Measurements from ENCODE around the gene SCP2.
"Not testable (repeated sequence)": the region's sequence is repeated elsewhere in the genome, so short reads cannot be mapped to it uniquely, and the experiment has no call there.

The SCP2 gene

GRCh38 chr1:52916241-52916975 lies 10.7 kb upstream of the SCP2 start:
- no peak for DNase-seq (ENCODE audit: low spot score)

DNA sequence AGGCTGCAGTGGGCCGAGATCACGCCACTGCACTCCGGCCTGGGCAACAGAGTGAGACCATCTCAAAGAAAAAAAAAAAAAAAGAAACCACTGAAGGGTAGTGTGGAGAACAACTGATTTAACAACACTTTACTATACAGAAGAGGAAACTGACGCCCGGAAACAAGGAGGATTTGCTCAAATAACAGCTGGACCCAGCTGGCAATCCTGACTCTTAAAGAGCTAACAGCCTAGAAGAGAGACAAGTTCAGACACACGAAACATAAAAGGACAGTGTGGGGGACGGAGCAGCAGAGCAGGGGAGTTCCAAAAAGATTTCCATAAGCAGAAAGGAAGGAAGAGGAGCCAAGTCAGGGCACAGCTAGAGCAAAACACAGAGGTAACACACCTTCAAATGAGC lies 9.9 kb upstream of the SCP2 start:
- DNase-seq (ENCODE audit: low spot score) = no peak

DNA sequence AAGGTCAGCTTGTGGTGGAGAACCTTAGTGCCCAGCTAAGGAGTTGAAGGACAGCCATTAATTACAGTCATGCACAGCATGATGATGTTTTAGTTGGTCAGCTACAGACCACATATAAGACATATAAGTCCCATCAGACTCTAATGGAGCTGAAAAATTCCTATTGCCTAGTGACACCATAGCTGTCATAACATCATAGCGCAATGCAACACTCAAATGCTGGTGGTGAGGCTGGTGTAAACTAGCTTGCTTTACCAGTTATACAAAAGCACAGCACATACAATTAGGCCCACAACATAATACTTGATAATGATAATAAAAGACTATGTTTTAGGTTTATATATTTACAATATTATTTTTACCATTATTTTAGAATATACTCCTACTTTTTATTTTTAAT lies 9.5 kb upstream of the SCP2 start:
- no peak for DNase-seq (ENCODE audit: low spot score)

- DNase-seq (ENCODE audit: low spot score) = no peak
Measured at GRCh38 chr1:52918201-52918600, 8.9 kb upstream of the SCP2 start.

DNA sequence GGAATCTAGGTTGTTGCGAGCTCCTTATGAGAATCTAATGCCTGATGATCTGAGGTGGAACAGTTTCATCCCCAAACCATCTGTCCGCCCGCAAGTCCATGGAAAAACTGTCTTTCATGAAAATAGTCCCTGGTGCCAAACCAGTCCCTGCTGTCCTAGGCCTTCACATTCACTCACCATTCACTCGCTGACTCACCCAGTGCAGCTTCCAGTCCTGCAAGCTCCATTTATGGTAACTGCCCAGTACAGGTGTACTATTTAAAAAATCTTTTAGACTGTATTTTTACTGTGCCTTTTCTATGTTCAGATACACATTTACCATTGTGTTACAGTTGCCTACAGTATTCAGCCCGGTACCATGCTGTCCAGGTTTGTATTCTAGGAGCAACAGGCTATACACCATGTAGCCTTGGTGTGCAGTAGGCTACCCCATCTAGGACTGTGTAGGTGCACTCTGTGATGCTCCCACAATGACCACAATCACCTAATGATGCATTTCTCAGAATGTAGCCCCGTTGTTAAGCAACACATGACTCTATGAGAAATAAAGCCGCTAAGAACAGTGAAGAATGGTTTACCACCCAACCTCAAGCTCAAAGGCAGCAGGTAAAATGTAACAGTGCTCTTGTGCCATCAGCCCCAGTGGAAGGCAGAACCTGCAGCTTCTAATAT lies 7.9 kb upstream of the SCP2 start:
- DNase-seq (ENCODE audit: low spot score) = no peak

DNA sequence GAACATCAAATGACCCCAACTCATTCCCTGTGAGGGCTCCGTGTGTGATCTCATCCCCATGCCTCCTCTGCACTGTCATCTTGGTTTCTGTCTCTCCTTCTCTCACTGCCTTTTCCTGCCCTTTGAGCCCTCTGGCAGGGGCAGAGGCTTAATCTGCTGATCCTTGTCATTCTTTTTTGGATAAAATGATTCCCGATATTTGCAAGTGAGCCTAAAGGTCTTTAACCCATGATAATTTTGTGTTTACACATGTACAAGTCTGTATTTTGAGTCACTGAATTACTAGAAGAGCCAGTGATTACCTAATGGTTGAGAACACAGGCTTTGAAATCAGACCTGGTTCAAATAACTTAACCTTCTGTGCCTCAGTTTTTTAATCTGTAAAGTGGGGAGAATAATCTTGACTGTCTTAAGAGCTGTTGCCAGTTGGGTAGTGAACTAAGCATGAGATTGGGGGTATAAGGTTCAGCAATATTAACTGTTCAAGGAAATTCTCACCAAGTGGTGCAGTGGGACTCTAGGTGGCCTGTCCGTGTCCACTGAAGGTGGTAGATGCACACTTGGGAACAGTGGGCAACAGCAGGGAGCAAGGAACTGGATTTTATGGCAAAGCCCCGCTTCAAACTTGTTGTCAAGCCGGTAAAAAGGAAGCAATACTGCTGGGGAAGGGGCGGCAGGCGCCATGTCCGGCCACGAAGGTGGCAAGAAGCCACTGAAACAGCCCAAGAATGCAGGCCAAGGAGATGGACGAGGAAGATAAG lies 7.2 kb upstream of the SCP2 start:
- no peak for DNase-seq (ENCODE audit: low spot score)

GRCh38 chr1:52920791-52921291 lies 6.2 kb upstream of the SCP2 start:
- no peak for DNase-seq (ENCODE audit: low spot score)

DNA sequence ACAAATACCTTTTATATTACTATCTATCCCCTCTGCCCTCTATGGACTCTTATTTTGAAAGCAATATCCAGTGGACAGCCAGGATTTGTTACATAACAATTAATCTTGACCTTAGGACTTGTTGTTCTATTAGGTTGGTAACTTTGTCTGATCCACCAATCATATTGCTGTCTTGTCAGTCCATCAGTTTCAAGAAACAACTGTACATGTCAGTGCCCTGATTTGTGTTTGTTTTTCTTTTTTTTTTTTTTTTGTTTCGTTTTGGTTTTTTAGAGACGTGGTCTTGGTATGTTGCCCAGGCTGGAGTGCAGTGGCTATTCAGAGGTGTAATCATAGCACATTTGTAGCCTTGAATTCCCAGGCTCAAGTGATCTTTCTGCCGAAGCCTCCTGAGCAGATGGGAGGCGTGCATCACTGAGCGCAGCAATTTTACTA lies 1.5 kb upstream of the SCP2 start:
- DNase-seq (ENCODE audit: low spot score) = no peak

GRCh38 chr1:52926864-52927211 lies 238 bp upstream of the SCP2 start:
- no peak for DNase-seq (ENCODE audit: low spot score)

GRCh38 chr1:52928015-52928404 lies 934 bp downstream of the SCP2 start:
- DNase-seq (ENCODE audit: low spot score) = no peak

DNA sequence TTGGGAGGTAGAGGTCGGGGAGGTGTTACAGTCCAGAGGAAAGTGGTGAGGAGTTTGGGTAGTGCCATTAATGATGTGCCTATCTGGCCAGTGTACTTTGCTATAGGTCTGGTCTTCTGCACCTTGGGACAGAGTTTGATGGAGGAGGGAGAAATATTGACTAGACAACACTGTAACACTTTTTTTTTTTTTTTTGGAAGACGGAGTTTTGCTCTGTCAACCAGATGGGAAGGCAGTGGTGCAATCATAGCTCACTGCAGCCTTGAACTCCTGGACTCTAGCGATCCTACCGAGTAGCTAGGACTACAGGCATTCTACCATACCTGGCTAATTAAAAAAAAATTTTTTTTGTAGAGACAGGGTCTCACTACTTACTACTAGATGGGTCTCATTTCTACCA lies 1.9 kb downstream of the SCP2 start:
- DNase-seq (ENCODE audit: low spot score) = no peak

- DNase-seq (ENCODE audit: low spot score) = no peak
Measured at GRCh38 chr1:52937433-52938182, 10.5 kb downstream of the SCP2 start.

GRCh38 chr1:52938183-52938451 lies 11.0 kb downstream of the SCP2 start:
- no peak for DNase-seq (ENCODE audit: low spot score)

DNA sequence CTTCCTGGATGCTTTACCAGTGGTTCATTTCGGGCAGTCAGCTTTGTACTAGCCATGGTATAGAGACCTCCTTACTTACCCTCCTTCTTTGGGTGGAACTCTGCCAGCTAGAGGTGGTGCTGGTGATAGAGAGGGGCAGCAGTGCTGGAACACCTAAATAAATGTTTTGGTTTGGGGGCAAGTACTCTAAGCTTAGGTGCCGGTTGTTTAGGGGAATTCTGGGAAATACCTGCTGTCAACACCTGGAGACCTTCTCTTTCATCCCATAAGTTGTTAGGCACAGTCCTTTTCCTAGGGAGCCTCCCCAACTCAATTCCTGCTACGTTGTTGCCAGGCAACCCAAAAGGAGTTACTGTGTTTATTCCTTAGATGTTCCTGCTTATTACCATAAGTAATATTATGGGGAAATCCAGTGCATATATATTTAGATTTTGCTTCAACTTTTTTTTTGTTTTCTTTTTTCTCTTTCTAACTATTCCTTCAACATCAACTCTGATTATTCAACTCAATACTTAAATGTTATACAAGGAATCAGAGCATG lies 16.9 kb downstream of the SCP2 start:
- no peak for DNase-seq (ENCODE audit: low spot score)

DNA sequence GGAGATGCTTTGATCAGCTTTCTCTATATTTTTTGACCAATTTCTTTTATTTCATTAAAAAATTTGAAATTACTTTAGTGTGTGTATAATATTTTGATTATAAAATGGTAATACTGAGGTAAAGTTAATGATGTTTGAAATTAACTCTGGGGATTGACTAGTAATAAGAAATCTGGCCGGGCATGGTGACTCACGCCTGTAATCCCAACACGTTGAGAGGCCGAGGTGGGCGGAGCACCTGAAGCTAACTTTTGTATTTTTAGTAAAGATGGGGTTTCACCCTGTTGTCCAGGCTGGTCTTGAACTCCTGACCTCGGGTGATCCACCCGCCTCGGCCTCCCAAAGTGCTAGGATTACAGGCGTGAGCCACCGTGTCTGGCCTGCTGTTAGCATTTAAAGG lies 17.5 kb downstream of the SCP2 start:
- no peak for DNase-seq (ENCODE audit: low spot score)

DNA sequence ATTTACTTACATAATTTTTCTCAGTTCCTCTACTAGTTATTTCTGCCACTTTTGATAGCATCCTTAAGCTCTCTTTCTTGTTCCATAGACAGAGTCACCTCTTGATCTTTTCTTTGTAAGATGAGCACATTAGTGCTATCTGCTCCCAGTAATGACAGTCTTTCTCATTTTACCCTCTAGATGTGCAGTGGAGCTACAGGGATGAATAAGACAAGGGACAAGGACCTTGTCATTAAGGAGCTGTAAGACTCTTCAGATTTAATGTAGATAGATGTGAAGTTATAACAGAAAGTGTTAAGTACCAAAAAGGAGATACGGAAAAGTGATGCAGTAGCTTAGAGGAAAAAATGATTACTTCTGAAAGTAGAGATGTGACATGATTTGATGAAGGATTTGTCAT lies 20.4 kb downstream of the SCP2 start:
- no peak for DNase-seq (ENCODE audit: low spot score)

- not testable (repeated sequence) for DNase-seq (ENCODE audit: low spot score)
Measured at GRCh38 chr1:52949602-52950001, 22.5 kb downstream of the SCP2 start.

DNA sequence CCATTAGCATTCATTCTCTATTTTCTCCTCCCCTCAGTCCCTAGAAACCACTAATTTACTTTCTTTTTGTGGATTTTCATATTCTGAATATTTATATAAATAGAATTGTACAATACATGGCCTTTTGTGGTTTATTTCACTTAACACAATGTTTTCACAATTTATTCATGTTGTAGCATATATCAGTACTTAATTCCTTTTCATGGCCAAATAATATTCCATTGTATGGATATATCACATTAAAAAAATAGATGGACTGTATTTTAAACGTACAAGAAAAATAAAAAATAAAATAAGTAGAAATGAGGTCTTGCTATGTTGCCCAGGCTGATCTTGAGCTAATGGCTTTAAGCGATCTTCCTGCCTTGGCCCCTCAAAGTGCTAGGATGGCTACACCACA lies 25.0 kb downstream of the SCP2 start:
- no peak for DNase-seq (ENCODE audit: low spot score)

GRCh38 chr1:52955129-52955970 lies 28.3 kb downstream of the SCP2 start:
- no peak for DNase-seq (ENCODE audit: low spot score)

- no peak for DNase-seq (ENCODE audit: low spot score)
Measured at GRCh38 chr1:52963101-52963500, 36.0 kb downstream of the SCP2 start.

DNA sequence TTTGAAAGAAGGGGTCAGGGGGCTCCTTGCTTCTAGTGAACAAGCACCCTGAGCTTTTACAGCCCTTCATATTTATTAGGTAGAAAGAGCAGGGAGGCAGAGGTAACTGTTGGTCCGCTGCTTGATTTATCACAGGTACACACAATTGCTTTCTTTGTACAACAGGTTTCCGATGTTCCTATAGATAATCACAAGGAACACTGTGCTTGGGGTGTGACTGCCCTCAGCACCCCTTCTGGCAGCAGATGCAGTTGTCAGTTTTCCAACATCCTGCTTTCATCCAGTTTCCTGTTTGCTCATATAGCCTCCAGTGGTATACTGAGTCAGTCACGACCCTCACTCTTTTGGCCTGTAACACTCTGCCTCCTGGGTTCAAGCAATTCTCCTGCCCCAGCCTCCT lies 40.6 kb downstream of the SCP2 start:
- DNase-seq (ENCODE audit: low spot score) = no peak

Data from HuH-7.5 (cell line).